ENCODE measurements around the gene COL2A1. TPM values are rescaled to one million over a fixed set of nuclear protein-coding genes. Genes with fewer than 3 reads are reported as not detected.

COL2A1 gene
- total RNA-seq, 2 experiments from 2014 or later, result not detected

DNA sequence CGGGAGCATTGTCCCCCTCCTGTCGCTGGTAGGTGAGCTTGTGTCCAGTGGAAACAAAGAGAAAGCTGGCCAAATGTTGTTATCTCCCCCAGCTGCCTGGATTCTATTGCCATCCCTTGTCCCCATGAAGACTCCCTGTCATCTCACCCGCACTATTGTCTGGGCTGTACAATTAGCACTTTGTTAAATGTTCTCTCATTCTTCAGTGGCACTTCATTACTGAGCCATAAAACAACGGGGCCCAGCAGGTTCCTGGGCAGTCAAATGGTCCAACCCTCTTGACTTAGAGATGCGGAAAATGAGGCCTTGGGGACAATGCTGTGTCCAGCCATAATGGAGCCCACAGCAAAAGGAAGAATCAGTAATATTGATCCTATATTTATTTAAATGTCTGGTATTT lies 13.2 kb upstream of the COL2A1 start:
- ChIA-PET CTCF (no interaction called here), POLR2A (no interaction called here)
- H3K9me3 Mint-ChIP-seq, result no peaks in the 10 kb centered on the region
- H3K27ac Mint-ChIP-seq, result no peak overlapping the region
- intact Hi-C loops (cut with micrococcal nuclease), result no loop called here
- no peaks in the 10 kb centered on the region for H3K4me1 Mint-ChIP-seq (ENCODE audit: low read depth)
- H3K4me3 Mint-ChIP-seq, result no peak overlapping the region
- DNase-seq, result no peak
- H3K36me3 Mint-ChIP-seq, result no peaks in the 10 kb centered on the region
- H3K27me3 Mint-ChIP-seq, result peaks cover 12% of the 10 kb centered on the region

DNA sequence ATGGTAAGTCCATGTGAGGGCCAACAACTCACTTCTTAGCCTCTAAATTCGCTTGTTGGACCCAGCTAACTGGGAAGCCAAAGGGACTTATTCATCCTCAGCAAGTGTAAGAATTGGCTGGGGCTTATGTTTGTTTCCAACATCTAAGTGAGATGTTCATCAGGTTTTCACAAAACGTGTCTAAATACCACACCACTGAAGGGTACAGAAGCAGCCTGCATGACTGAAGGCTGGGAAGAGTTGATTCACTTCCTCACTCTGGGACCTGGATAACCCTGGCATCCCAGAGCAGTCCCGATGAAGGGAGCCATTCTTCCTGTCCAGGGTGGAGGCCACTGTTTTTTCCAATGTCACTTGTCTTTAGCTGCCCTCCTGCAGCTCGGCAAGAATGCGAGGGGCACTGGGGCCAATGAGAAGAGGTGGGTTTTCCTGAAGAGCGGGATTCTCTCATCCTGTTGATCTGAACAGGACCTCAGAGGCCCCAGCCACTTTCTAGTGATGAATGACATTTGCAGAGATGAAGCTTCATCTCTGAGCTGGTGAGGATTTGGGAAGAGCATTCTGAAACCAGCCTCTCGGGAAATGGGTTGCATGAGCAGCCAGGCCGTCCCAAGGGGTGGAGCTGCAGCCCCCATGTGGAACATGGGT lies 12.2 kb upstream of the COL2A1 start:
- Mint-ChIP-seq H3K4me1 (ENCODE audit: low read depth) (no peaks in the 10 kb centered on the region), H3K27me3 (peaks cover 9% of the 10 kb centered on the region), H3K27ac (no peak overlapping the region), H3K9me3 (no peaks in the 10 kb centered on the region), H3K36me3 (no peaks in the 10 kb centered on the region), H3K4me3 (no peak overlapping the region)
- intact Hi-C loops (cut with micrococcal nuclease), result no loop called here
- DNase-seq, result no peak
- ChIA-PET CTCF (no interaction called here), POLR2A (interaction anchor here (0.6 kb wide), 1 partner anchor 734 kb away, joined by 3 read pairs; no protein-coding TSS in a partner anchor)

DNA sequence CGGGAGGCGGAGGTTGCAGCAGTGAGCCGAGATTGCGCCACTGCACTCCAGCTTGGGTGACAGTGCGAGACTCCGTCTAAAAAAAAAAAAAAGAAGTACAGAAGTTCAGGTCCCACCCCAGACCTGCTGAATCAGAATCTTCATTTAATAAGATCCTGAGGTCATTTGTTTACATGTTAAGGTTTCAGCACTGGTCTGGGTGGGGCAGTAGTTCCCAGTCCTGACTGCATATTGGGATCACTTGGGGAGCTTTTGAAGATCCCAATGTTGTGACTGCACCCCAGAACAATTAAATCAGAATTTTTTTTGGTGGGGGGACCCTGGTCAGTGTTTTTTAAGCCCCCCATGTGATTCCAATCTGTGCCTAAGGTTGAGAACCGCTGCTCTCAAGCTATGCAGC lies 11.7 kb upstream of the COL2A1 start:
- H3K4me3 Mint-ChIP-seq, result no peak overlapping the region
- H3K27ac Mint-ChIP-seq, result no peak overlapping the region
- H3K36me3 Mint-ChIP-seq, result no peaks in the 10 kb centered on the region
- no peak for DNase-seq
- H3K9me3 Mint-ChIP-seq, result no peaks in the 10 kb centered on the region
- intact Hi-C loops (cut with micrococcal nuclease), result no loop called here
- POLR2A ChIA-PET, result interaction anchor here (0.6 kb wide), 1 partner anchor 735 kb away, joined by 3 read pairs; no protein-coding TSS in a partner anchor
- H3K27me3 Mint-ChIP-seq, result peaks cover 11% of the 10 kb centered on the region
- H3K4me1 Mint-ChIP-seq (ENCODE audit: low read depth), result no peaks in the 10 kb centered on the region
- CTCF ChIA-PET, result no interaction called here

DNA sequence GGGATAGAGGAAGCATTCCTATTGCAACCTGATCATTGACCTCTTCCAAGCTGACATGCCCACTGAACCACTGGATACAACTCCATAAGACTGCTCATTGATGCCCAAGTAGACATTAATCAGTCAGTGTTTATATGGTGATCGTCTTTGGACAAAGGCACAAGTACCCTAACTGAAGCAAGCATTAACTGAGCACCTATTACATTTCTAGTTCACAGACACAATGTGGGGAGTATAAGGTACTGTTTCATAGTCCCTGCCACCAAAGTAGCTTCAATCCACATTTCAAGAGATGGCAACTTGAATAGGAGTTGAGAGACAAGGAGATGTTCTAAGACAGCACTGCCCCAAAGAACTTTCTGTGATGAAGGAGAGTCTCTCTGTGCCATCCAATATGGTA lies 10.9 kb upstream of the COL2A1 start:
- no peaks in the 10 kb centered on the region for H3K9me3 Mint-ChIP-seq
- ChIA-PET CTCF (no interaction called here), POLR2A (no interaction called here)
- no peak overlapping the region for H3K27ac Mint-ChIP-seq
- DNase-seq, result no peak
- peaks cover 13% of the 10 kb centered on the region for H3K27me3 Mint-ChIP-seq
- H3K36me3 Mint-ChIP-seq, result no peaks in the 10 kb centered on the region
- intact Hi-C loops (cut with micrococcal nuclease), result no loop called here
- H3K4me1 Mint-ChIP-seq (ENCODE audit: low read depth), result no peaks in the 10 kb centered on the region
- H3K4me3 Mint-ChIP-seq, result no peak overlapping the region

DNA sequence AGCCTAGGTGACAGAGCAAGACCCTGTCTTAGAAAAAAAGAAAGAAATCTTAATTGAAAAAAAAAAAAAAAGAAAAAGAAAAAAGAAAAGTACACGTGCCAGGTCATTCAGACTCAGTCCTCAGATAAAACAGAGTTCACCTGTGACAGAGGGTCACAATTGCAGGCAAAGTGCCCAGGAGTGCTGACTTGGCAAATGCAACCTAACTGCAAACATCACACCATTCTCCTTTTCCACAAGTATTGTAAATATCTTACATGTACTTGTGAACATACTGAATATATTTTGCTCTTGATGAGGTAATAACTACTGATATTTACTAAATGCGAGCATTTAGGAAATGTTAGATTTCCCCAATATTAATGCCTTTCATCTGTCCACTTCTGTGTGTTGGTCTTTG lies 9.0 kb upstream of the COL2A1 start:
- DNase-seq, result no peak
- no peak overlapping the region for H3K27ac Mint-ChIP-seq
- intact Hi-C loops (cut with micrococcal nuclease), result no loop called here
- ChIA-PET CTCF (no interaction called here), POLR2A (no interaction called here)
- no peak overlapping the region for H3K4me3 Mint-ChIP-seq
- no peaks in the 10 kb centered on the region for H3K4me1 Mint-ChIP-seq (ENCODE audit: low read depth)
- H3K27me3 Mint-ChIP-seq, result peaks cover 26% of the 10 kb centered on the region
- H3K9me3 Mint-ChIP-seq, result no peaks in the 10 kb centered on the region
- no peaks in the 10 kb centered on the region for H3K36me3 Mint-ChIP-seq

DNA sequence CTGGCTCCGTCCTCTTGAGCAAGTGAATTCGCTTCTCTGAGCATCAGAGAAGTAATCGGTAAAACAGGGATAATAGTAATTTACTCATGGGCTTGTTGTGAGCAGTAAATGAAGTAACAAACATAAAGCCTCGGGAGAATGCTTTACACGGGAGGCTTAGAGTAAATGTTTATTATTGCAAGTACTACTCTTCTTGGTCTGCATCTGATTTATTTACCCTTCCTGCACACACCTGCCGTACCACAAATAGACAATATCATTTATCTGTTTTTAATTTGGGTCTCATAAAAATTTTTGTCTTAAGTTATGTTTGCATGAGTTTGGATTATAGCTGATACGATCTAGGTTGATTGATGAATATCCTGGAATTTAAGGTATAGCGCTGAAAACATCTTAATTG lies 7.8 kb upstream of the COL2A1 start:
- CTCF ChIA-PET, result no interaction called here
- no peaks in the 10 kb centered on the region for H3K9me3 Mint-ChIP-seq
- peaks cover 34% of the 10 kb centered on the region for H3K27me3 Mint-ChIP-seq
- POLR2A ChIA-PET, result no interaction called here
- no peak overlapping the region for H3K4me3 Mint-ChIP-seq
- intact Hi-C loops (cut with micrococcal nuclease), result no loop called here
- no peak for DNase-seq
- H3K27ac Mint-ChIP-seq, result no peak overlapping the region
- H3K4me1 Mint-ChIP-seq (ENCODE audit: low read depth), result no peaks in the 10 kb centered on the region
- no peaks in the 10 kb centered on the region for H3K36me3 Mint-ChIP-seq

DNA sequence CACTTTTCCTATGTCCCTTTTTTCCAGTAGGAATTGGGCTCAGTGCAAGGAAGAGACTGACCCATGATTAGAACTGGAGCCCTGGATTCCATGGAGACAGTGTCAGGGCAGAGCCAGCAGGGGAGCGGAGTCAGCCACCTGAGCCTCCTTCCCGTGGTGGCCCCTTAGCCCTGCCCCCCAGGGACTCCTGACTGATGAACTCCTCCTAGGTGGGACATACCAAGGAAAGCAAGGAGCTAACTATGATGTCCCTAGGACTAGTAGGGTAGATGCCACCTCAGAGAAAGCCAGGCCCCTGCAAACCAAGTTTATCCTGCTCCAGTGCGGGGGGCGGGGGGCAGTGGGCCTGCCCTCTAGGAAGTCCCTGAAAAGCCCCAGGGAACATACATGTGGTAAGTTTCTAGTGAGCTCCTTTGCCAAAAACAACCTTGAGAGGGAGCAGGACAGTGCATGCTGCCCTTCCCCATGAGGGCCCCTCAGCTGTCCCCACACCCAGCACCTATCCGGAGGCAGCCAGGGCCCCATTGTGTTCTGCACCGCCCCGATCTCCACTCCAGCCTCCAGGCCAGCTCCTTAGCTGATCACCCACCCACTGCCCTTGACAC lies 6.2 kb upstream of the COL2A1 start:
- Mint-ChIP-seq H3K9me3 (no peaks in the 10 kb centered on the region), H3K4me1 (ENCODE audit: low read depth) (peaks cover under 1% of the 10 kb centered on the region), H3K36me3 (no peaks in the 10 kb centered on the region), H3K27me3 (peaks cover 46% of the 10 kb centered on the region), H3K27ac (no peak overlapping the region), H3K4me3 (no peak overlapping the region)
- ChIA-PET POLR2A (no interaction called here), CTCF (no interaction called here)
- intact Hi-C loops (cut with micrococcal nuclease), result no loop called here
- DNase-seq, result no peak

DNA sequence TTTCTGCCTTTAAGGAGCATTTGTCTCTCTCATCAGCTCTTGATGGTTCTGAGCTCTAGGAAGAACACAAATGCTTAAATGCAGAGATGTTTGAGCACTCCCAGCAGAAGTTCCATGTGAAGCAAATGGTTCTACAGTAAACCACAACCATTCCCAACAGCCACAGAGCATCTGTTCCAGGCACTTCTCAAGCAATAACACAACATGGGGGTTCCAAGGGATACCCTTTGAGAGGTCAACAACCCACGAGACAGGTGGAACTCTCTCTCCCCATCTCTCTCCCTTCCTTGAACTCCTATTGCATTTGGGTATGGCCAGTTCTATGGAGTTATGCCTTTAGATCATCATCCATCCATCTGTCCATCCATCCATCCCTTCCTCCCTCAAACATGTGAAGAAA lies 5.2 kb upstream of the COL2A1 start:
- Mint-ChIP-seq H3K27ac (no peak overlapping the region), H3K4me3 (no peak overlapping the region), H3K27me3 (peaks cover 54% of the 10 kb centered on the region), H3K4me1 (ENCODE audit: low read depth) (peaks cover 2% of the 10 kb centered on the region), H3K9me3 (no peaks in the 10 kb centered on the region), H3K36me3 (no peaks in the 10 kb centered on the region)
- intact Hi-C loops (cut with micrococcal nuclease), result no loop called here
- CTCF ChIA-PET, result no interaction called here
- POLR2A ChIA-PET, result no interaction called here
- DNase-seq, result no peak

DNA sequence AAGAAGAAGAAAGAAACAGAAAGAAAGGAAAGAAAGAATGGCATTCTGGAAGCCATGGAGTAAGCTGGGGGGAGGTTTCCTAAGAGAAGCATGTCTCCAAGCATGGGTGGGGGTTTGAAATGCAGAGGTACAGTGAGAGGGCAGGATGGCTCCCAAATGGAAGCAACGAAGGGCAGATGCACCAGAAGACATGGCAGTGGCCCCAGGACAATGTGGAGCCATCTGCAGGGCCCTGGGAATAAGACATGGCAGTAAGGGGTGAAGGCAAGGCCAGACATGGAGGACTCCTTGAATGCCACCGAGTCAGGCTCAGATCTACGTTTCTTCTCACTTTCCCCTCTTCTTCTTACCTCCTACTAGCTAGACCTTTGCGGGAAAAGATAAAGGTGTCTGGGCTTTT lies 4.7 kb upstream of the COL2A1 start:
- no peaks in the 10 kb centered on the region for H3K9me3 Mint-ChIP-seq
- H3K27me3 Mint-ChIP-seq, result peaks cover 55% of the 10 kb centered on the region
- no peaks in the 10 kb centered on the region for H3K36me3 Mint-ChIP-seq
- CTCF ChIA-PET, result no interaction called here
- POLR2A ChIA-PET, result no interaction called here
- no peak for DNase-seq
- intact Hi-C loops (cut with micrococcal nuclease), result no loop called here
- no peak overlapping the region for H3K27ac Mint-ChIP-seq
- no peak overlapping the region for H3K4me3 Mint-ChIP-seq
- H3K4me1 Mint-ChIP-seq (ENCODE audit: low read depth), result peaks cover 4% of the 10 kb centered on the region

DNA sequence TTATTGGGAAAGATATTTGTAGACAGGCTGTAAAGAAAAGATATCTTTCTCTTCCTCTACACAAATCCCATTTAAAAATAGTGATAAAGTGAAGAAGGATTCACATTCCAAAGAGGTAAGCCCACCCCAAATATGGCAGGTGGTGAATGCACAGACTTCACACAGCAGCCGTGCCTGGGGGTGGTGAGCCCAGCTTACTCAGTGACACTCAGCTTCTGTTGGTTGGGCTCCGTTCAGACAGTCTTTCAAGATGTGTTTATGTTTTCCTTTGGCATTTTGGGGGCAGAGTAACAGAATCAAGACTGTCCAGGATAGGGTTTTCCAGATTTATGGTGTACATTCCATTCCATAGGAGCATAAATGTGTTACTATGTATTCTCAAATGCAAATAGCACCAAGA lies 4.1 kb upstream of the COL2A1 start:
- H3K27ac Mint-ChIP-seq, result no peak overlapping the region
- peaks cover 10% of the 10 kb centered on the region for H3K4me1 Mint-ChIP-seq (ENCODE audit: low read depth)
- H3K36me3 Mint-ChIP-seq, result no peaks in the 10 kb centered on the region
- H3K4me3 Mint-ChIP-seq, result no peak overlapping the region
- DNase-seq, result no peak
- intact Hi-C loops (cut with micrococcal nuclease), result no loop called here
- CTCF ChIA-PET, result no interaction called here
- no peaks in the 10 kb centered on the region for H3K9me3 Mint-ChIP-seq
- POLR2A ChIA-PET, result no interaction called here
- H3K27me3 Mint-ChIP-seq, result peaks cover 59% of the 10 kb centered on the region

DNA sequence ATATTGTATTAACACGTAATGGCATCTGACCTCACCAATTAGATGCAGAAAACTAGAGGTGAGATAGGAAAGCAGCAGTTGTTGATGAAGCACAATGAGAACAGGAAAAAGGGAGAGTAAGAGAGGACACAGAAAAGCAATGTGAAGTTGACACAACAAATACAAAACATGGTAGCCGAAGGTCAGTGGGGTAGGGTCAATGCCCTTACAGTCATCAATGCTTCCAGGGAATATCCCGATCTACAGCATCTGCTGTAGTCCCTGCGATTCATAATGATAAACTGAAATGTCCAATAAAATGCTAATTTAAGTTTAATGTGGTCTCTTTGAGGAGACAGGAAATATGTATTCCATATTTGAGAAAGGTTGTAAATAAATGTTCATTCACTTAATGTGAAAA lies 2.9 kb upstream of the COL2A1 start:
- intact Hi-C loops (cut with micrococcal nuclease), result no loop called here

DNA sequence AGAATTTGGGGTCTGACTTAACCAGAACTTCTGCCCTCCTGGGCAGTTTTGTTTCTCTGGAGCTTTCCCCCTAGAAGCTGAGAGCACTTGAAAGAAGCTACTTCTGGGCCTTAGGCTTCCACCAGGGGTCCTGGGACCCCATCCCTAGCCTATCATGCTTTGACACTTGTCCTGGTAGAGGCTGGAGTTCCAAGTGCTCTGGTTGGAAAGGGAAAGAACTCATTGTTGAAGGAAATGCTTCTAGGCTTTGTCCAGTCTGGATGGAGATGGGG lies 1.4 kb upstream of the COL2A1 start:
- DNase-seq, result no peak
- intact Hi-C loops (cut with micrococcal nuclease), result no loop called here
- H3K27me3 Mint-ChIP-seq, result peaks cover 79% of the 10 kb centered on the region
- H3K36me3 Mint-ChIP-seq, result no peaks in the 10 kb centered on the region
- no peak overlapping the region for H3K27ac Mint-ChIP-seq
- H3K4me3 Mint-ChIP-seq, result no peak overlapping the region
- no peaks in the 10 kb centered on the region for H3K9me3 Mint-ChIP-seq
- ChIA-PET CTCF (interaction anchor here (0.7 to 2.1 kb wide), 3 partner anchors 43 to 613 kb away, joined by 3 to 7 read pairs (median 6); partner anchors contain the start of gene TMEM106C), POLR2A (no interaction called here)
- peaks cover 36% of the 10 kb centered on the region for H3K4me1 Mint-ChIP-seq (ENCODE audit: low read depth)

More for the DNA sequence above, 2.9 kb upstream of the COL2A1 start:
- H3K36me3 Mint-ChIP-seq, result no peaks in the 10 kb centered on the region
- peaks cover 22% of the 10 kb centered on the region for H3K4me1 Mint-ChIP-seq (ENCODE audit: low read depth)
- POLR2A ChIA-PET, result no interaction called here
- peaks cover 70% of the 10 kb centered on the region for H3K27me3 Mint-ChIP-seq
- CTCF ChIA-PET, result no interaction called here
- no peak for DNase-seq
- no peak overlapping the region for H3K4me3 Mint-ChIP-seq
- H3K9me3 Mint-ChIP-seq, result no peaks in the 10 kb centered on the region
- H3K27ac Mint-ChIP-seq, result no peak overlapping the region

DNA sequence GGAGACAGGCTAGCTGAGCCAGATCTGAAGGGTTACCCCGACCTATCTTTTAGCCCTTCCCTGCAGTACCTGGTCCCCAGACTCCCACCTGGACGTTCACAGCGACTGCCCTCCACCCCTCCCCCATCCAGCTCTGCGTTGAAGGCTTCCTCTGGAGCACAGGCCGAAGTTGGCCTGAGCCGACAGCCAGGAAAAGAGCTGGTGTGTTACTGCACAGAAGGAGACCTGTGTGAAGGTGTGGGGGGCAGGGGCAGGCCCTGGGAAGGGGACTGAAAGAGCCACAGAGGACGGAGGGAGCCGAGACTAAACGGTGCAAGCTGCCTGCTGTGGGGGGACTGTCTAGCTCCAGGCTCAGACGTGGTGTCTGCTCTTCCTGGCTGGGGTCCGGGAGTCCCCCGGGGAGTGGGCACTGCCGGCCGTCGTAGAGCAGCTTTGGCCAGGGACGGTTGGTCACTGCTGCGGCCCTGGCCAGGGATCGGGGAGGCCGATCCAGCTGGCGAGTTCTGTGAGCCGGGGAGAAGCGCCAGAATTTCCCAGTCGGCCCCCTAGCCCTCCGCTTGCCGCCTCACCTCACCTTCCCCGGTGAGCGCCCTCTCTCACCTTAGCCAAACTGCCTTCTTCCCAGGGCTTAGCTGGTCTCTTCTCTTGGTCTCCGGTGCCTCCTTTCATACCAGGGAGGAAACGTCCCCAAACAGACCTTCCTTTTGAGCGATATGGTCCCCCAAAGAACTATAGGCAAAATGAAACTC lies 899 bp upstream of the COL2A1 start:
- Mint-ChIP-seq H3K4me3 (no peak overlapping the region), H3K36me3 (no peaks in the 10 kb centered on the region), H3K27ac (no peak overlapping the region), H3K27me3 (peaks cover 84% of the 10 kb centered on the region), H3K4me1 (ENCODE audit: low read depth) (peaks cover 36% of the 10 kb centered on the region), H3K9me3 (no peaks in the 10 kb centered on the region)
- ChIA-PET CTCF (interaction anchor here (0.5 to 2.1 kb wide), 4 partner anchors 19 to 613 kb away, joined by 3 to 7 read pairs (median 4); partner anchors contain the start of gene TMEM106C), POLR2A (no interaction called here)
- DNase-seq, result no peak
- intact Hi-C loops (cut with micrococcal nuclease), result no loop called here

Data from activated CD4-positive, alpha-beta memory T cell treated with anti-CD3 and anti-CD28 coated beads for 36 hours (primary cell).